GM23338 (cell line): ENCODE data around the gene NLRX1. TPM values are rescaled to one million over a fixed set of nuclear protein-coding genes. Genes with fewer than 3 reads are reported as not detected.

Experiments
- ATAC-seq: fragments of 200-7000 bp; cut with Tn5 transposase; 3 replicates; pipeline ENCODE4 v1.9.1; 2020
- DNase-seq: peaks from one replicate; pipeline ENCODE4 v3.0.0-alpha.2; 2015; ENCODE audit warnings: low spot score
- H2AFZ ChIP-seq: fragments of 200-600 bp; sonication (generic); 2 replicates; pipeline ENCODE4 v1.8.0; 2016; ENCODE audit warnings: antibody characterized with exemption, mild to moderate bottlenecking, moderate library complexity
- H3F3A ChIP-seq: fragments of 200-600 bp; sonication (generic); replicated peaks from 2 replicates; pipeline ENCODE4 v1.8.0; 2017; ENCODE audit warnings: antibody characterized with exemption, mixed run types, low read depth
- H3K27ac ChIP-seq: fragments of 200-600 bp; sonication (generic); 2 replicates; pipeline ENCODE4 v1.6.1; 2016; ENCODE audit warnings: low read depth
- H3K27me3 ChIP-seq: fragments of 200-600 bp; sonication (generic); 2 replicates; pipeline ENCODE4 v1.8.0; 2016; ENCODE audit warnings: mild to moderate bottlenecking, mixed run types, moderate library complexity; ENCODE audit not compliant: insufficient read depth
- H3K36me3 ChIP-seq: fragments of 200-600 bp; sonication (generic); 2 replicates; pipeline ENCODE4 v1.8.0; 2016; ENCODE audit warnings: mild to moderate bottlenecking; ENCODE audit not compliant: insufficient read depth
- H3K4me1 ChIP-seq: fragments of 200-600 bp; sonication (generic); 2 replicates; pipeline ENCODE4 v1.8.0; 2016; ENCODE audit warnings: mild to moderate bottlenecking, moderate library complexity; ENCODE audit not compliant: insufficient read depth
- H3K4me2 ChIP-seq: fragments of 200-600 bp; sonication (generic); 2 replicates; pipeline ENCODE4 v1.7.1; 2017; ENCODE audit warnings: mixed run types
- H3K4me3 ChIP-seq: fragments of 200-600 bp; sonication (generic); 2 replicates; pipeline ENCODE4 v1.6.1; 2016; ENCODE audit warnings: mixed run types
- H3K79me2 ChIP-seq: fragments of 200-600 bp; sonication (generic); replicated peaks from 2 replicates; pipeline ENCODE4 v1.8.0; 2017; ENCODE audit warnings: mild to moderate bottlenecking; ENCODE audit not compliant: insufficient read depth
- H3K9me2 ChIP-seq: fragments of 200-600 bp; sonication (generic); 2 replicates; pipeline ENCODE4 v1.8.0; 2017; ENCODE audit not compliant: insufficient read depth
- H4K20me1 ChIP-seq: fragments of 200-600 bp; sonication (generic); replicated peaks from 2 replicates; pipeline ENCODE4 v1.8.0; 2017; ENCODE audit warnings: mild to moderate bottlenecking; ENCODE audit not compliant: insufficient read depth
- H3K27ac Mint-ChIP-seq: 2 replicates; pipeline ENCODE4 v1.8.0; 2020; ENCODE audit warnings: inconsistent platforms, mild to moderate bottlenecking, moderate library complexity, mixed read lengths
- H3K27me3 Mint-ChIP-seq: 3 replicates; pipeline ENCODE4 v1.8.0; 2022; ENCODE audit warnings: low read depth, mild to moderate bottlenecking, moderate library complexity, mixed read lengths, inconsistent platforms; ENCODE audit not compliant: insufficient read depth, poor library complexity
- H3K36me3 Mint-ChIP-seq: 3 replicates; pipeline ENCODE4 v1.8.0; 2021; ENCODE audit warnings: low read depth, mild to moderate bottlenecking, inconsistent platforms, moderate library complexity, mixed read lengths
- H3K4me1 Mint-ChIP-seq: 3 replicates; pipeline ENCODE4 v1.8.0; 2020; ENCODE audit warnings: mild to moderate bottlenecking, inconsistent platforms, mixed read lengths
- H3K4me3 Mint-ChIP-seq: 3 replicates; pipeline ENCODE4 v1.8.0; 2021; ENCODE audit warnings: moderate library complexity, mild to moderate bottlenecking, inconsistent platforms, mixed read lengths
- H3K9me3 Mint-ChIP-seq: 3 replicates; pipeline ENCODE4 v1.8.0; 2020; ENCODE audit warnings: moderate library complexity, mild to moderate bottlenecking, inconsistent platforms, mixed read lengths
- CREB1 ChIP-seq: fragments of 250-450 bp; sonication (Bioruptor Pico); IDR thresholded peaks from 2 replicates; pipeline ENCODE4 v1.5.0; 2020; ENCODE audit warnings: low read depth, mild to moderate bottlenecking, moderate library complexity
- ETS1 ChIP-seq: IDR thresholded peaks from 2 replicates; pipeline ENCODE4 v1.6.1; 2016; ENCODE audit warnings: antibody characterized with exemption
- EZH2 ChIP-seq: fragments of 200-600 bp; sonication (generic); IDR thresholded peaks from one replicate; pipeline ENCODE4 v1.8.0; 2017; ENCODE audit warnings: antibody characterized with exemption, mild to moderate bottlenecking, low read depth; ENCODE audit not compliant: unreplicated experiment
- EZH2phosphoT487 ChIP-seq: fragments of 200-600 bp; sonication (generic); IDR thresholded peaks from one replicate; pipeline ENCODE4 v1.8.1; 2018; ENCODE audit warnings: antibody characterized with exemption; ENCODE audit not compliant: unreplicated experiment
- STAT1 ChIP-seq: IDR thresholded peaks from one replicate; pipeline ENCODE4 v1.6.1; 2016; ENCODE audit warnings: antibody characterized with exemption; ENCODE audit not compliant: unreplicated experiment
- ZNF114 ChIP-seq: fragments of 250-450 bp; sonication (Bioruptor Pico); IDR thresholded peaks from 2 replicates; pipeline ENCODE4 v1.5.0; 2020; ENCODE audit warnings: mild to moderate bottlenecking, moderate library complexity
- ZNF331 ChIP-seq: fragments of 250-450 bp; sonication (Bioruptor Pico); IDR thresholded peaks from 2 replicates; pipeline ENCODE4 v1.5.0; 2020; ENCODE audit warnings: low read depth, mild to moderate bottlenecking, moderate library complexity
- polyA plus RNA-seq: library from polyadenylated mRNA; unstranded; fragments of >200 nt; fragmentation: Nextera tagmentation; extraction: Ambion mirVana; gene quantifications from 2 replicates; pipeline ENCODE4 v1.2.1, GENCODE V29; 2016
- total RNA-seq: library from RNA; depleted of rRNA; stranded (reverse); fragments of >200 nt; shearing (Covaris generic); gene quantifications from 2 replicates; pipeline ENCODE4 v1.2.3, GENCODE V29; 2014
- TF ChIP-seq, protein P1 (sequence below): IDR thresholded peaks from one replicate; pipeline ENCODE4 v1.6.1; 2018; ENCODE audit warnings: antibody characterized with exemption; ENCODE audit not compliant: unreplicated experiment
- TF ChIP-seq, protein P2 (sequence below): fragments of 250-450 bp; sonication (Bioruptor Pico); IDR thresholded peaks from 2 replicates; pipeline ENCODE4 v1.5.0; 2020; ENCODE audit warnings: mild to moderate bottlenecking, moderate library complexity

Gene NLRX1
- total and polyA plus RNA-seq, 2 experiments from 2014 or later: 2.8 to 13.8 TPM

DNA sequence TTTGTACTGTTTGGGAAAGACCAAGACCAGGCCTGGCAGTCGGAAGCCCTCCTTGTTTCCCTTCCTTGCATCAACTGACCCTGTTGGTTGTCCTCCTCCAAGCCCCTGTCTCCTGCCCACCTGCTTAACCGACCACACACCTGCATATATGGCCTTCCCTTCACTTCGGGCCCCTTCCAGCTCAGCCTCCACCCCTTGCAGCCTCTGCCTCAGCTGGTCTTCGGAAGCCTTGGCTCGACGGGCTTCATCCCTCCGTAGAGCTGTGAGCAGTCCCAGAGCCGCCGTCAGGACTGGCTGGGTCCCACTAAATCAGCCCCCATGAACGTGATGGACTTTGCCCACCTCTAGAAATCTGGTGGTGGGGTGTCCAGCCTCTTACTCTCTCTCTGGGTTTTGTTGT lies 25.1 kb downstream of the NLRX1 start (continued):
- TF ChIP-seq EZH2phosphoT487 (no peak), CREB1 (no peak), ZNF114 (CRISPR knock-in tag) (no peak)

- Histone ChIP-seq H3K4me3 (peak overlapping the region; percentile 25; the same call in 1 of the 2 replicates), H3K79me2 (no peaks in the 10 kb centered on the region), H2AFZ (peak overlapping the region; percentile 86; the same call in 1 of the 2 replicates), H3K9me2 (no peaks in the 10 kb centered on the region), H3F3A (no peaks in the 10 kb centered on the region), H3K36me3 (no peaks in the 10 kb centered on the region), H3K4me2 (no peak overlapping the region; the same call in 1 of the 2 replicates), H4K20me1 (no peaks in the 10 kb centered on the region), H3K4me1 (peaks cover 3% of the 10 kb centered on the region; the same call in 1 of the 2 replicates), H3K27me3 (no peaks in the 10 kb centered on the region), H3K27ac (no peak overlapping the region)
- H3K36me3 Mint-ChIP-seq: no peaks in the 10 kb centered on the region
- H3K4me1 Mint-ChIP-seq: peaks cover 21% of the 10 kb centered on the region
- DNase-seq (no peak), ATAC-seq (no peak)
- H3K27ac Mint-ChIP-seq: no peak overlapping the region
- H3K27me3 Mint-ChIP-seq: peaks cover 5% of the 10 kb centered on the region
- peak overlapping the region; percentile 14; the same call in 2 of the 3 replicates for H3K4me3 Mint-ChIP-seq
- no peak for TF ChIP-seq EZH2phosphoT487
- TF ChIP-seq, protein P1, sequence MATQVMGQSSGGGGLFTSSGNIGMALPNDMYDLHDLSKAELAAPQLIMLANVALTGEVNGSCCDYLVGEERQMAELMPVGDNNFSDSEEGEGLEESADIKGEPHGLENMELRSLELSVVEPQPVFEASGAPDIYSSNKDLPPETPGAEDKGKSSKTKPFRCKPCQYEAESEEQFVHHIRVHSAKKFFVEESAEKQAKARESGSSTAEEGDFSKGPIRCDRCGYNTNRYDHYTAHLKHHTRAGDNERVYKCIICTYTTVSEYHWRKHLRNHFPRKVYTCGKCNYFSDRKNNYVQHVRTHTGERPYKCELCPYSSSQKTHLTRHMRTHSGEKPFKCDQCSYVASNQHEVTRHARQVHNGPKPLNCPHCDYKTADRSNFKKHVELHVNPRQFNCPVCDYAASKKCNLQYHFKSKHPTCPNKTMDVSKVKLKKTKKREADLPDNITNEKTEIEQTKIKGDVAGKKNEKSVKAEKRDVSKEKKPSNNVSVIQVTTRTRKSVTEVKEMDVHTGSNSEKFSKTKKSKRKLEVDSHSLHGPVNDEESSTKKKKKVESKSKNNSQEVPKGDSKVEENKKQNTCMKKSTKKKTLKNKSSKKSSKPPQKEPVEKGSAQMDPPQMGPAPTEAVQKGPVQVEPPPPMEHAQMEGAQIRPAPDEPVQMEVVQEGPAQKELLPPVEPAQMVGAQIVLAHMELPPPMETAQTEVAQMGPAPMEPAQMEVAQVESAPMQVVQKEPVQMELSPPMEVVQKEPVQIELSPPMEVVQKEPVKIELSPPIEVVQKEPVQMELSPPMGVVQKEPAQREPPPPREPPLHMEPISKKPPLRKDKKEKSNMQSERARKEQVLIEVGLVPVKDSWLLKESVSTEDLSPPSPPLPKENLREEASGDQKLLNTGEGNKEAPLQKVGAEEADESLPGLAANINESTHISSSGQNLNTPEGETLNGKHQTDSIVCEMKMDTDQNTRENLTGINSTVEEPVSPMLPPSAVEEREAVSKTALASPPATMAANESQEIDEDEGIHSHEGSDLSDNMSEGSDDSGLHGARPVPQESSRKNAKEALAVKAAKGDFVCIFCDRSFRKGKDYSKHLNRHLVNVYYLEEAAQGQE: no peak
- no peaks in the 10 kb centered on the region for H3K9me3 Mint-ChIP-seq
Measured at GRCh38 chr11:119194811-119195440, 26.4 kb downstream of the NLRX1 start.

DNA sequence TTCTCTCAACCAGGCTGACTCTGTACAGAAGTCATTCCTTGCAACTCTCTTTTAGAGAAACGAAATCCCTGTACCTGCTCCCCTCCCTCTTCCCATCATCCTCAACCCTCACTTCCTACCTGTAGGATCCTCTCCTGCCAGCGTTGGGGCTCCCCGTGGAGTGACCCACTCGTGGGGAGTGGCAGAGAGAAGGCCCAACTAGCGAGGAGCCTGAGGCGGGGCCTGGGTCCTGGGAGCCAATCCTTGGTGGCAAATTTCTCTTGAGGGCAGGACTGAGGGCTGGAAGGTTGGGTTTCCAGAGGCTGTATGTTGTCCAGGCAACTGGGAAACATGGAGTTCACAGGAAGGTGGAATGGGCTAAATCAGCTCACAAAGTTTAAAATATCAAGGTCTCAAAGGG lies 27.2 kb downstream of the NLRX1 start:
- H3K27me3 Mint-ChIP-seq: peaks cover 5% of the 10 kb centered on the region
- H3K36me3 ChIP-seq: no peaks in the 10 kb centered on the region
- no peak overlapping the region for H3K27ac ChIP-seq
- H3K4me1 Mint-ChIP-seq: peaks cover 21% of the 10 kb centered on the region
- no peaks in the 10 kb centered on the region for H3K27me3 ChIP-seq
- no peaks in the 10 kb centered on the region for H3K9me3 Mint-ChIP-seq
- H3K4me2 ChIP-seq: peak overlapping the region; percentile 63; the same call in 1 of the 2 replicates
- no peaks in the 10 kb centered on the region for H3K9me2 ChIP-seq
- no peaks in the 10 kb centered on the region for H3K79me2 ChIP-seq
- H3K4me1 ChIP-seq: peaks cover 3% of the 10 kb centered on the region; the same call in 1 of the 2 replicates
- no peaks in the 10 kb centered on the region for H3F3A ChIP-seq
- H4K20me1 ChIP-seq: no peaks in the 10 kb centered on the region
- H3K27ac Mint-ChIP-seq: no peak overlapping the region
- peak overlapping the region; percentile 25; the same call in 1 of the 2 replicates for H3K4me3 ChIP-seq
- ATAC-seq (peak; percentile 97), DNase-seq (peak; percentile 96)
- H3K4me3 Mint-ChIP-seq: peak overlapping the region; percentile 14
- H2AFZ ChIP-seq: 0 out of 2 replicates have a peak overlapping the region, but pooled peaks have one; percentile 86
- H3K36me3 Mint-ChIP-seq: no peaks in the 10 kb centered on the region
- TF ChIP-seq STAT1: no peak
- TF ChIP-seq ZNF331 (CRISPR knock-in tag): no peak
- no peak for TF ChIP-seq ETS1
- no peak for TF ChIP-seq EZH2
- TF ChIP-seq, protein P2, sequence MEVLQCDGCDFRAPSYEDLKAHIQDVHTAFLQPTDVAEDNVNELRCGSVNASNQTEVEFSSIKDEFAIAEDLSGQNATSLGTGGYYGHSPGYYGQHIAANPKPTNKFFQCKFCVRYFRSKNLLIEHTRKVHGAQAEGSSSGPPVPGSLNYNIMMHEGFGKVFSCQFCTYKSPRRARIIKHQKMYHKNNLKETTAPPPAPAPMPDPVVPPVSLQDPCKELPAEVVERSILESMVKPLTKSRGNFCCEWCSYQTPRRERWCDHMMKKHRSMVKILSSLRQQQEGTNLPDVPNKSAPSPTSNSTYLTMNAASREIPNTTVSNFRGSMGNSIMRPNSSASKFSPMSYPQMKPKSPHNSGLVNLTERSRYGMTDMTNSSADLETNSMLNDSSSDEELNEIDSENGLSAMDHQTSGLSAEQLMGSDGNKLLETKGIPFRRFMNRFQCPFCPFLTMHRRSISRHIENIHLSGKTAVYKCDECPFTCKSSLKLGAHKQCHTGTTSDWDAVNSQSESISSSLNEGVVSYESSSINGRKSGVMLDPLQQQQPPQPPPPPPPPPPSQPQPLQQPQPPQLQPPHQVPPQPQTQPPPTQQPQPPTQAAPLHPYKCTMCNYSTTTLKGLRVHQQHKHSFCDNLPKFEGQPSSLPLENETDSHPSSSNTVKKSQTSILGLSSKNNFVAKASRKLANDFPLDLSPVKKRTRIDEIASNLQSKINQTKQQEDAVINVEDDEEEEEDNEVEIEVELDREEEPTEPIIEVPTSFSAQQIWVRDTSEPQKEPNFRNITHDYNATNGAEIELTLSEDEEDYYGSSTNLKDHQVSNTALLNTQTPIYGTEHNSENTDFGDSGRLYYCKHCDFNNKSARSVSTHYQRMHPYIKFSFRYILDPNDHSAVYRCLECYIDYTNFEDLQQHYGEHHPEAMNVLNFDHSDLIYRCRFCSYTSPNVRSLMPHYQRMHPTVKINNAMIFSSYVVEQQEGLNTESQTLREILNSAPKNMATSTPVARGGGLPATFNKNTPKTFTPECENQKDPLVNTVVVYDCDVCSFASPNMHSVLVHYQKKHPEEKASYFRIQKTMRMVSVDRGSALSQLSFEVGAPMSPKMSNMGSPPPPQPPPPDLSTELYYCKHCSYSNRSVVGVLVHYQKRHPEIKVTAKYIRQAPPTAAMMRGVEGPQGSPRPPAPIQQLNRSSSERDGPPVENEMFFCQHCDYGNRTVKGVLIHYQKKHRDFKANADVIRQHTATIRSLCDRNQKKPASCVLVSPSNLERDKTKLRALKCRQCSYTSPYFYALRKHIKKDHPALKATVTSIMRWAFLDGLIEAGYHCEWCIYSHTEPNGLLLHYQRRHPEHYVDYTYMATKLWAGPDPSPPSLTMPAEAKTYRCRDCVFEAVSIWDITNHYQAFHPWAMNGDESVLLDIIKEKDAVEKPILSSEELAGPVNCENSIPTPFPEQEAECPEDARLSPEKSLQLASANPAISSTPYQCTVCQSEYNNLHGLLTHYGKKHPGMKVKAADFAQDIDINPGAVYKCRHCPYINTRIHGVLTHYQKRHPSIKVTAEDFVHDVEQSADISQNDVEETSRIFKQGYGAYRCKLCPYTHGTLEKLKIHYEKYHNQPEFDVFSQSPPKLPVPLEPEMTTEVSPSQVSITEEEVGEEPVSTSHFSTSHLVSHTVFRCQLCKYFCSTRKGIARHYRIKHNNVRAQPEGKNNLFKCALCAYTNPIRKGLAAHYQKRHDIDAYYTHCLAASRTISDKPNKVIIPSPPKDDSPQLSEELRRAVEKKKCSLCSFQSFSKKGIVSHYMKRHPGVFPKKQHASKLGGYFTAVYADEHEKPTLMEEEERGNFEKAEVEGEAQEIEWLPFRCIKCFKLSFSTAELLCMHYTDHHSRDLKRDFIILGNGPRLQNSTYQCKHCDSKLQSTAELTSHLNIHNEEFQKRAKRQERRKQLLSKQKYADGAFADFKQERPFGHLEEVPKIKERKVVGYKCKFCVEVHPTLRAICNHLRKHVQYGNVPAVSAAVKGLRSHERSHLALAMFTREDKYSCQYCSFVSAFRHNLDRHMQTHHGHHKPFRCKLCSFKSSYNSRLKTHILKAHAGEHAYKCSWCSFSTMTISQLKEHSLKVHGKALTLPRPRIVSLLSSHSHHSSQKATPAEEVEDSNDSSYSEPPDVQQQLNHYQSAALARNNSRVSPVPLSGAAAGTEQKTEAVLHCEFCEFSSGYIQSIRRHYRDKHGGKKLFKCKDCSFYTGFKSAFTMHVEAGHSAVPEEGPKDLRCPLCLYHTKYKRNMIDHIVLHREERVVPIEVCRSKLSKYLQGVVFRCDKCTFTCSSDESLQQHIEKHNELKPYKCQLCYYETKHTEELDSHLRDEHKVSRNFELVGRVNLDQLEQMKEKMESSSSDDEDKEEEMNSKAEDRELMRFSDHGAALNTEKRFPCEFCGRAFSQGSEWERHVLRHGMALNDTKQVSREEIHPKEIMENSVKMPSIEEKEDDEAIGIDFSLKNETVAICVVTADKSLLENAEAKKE (CRISPR knock-in tag): no peak
